ENCODE data around the gene EMP2. TPM values are rescaled to one million over a fixed set of nuclear protein-coding genes. Genes with fewer than 3 reads are reported as not detected.

EMP2 gene
- total RNA-seq, 2 experiments from 2014 or later: not detected

GRCh38 chr16:10572611-10573010 lies 7.8 kb downstream of the EMP2 start:
- CTCF ChIA-PET: no interaction called here

GRCh38 chr16:10571354-10571753 lies 9.0 kb downstream of the EMP2 start:
- TF ChIP-seq CTCF (IDR thresholded peaks at IDR 0.05): no peak
- peaks cover 7% of the 10 kb centered on the region for H3K27me3 Mint-ChIP-seq
- POLR2A ChIA-PET: no interaction called here
- H3K27ac Mint-ChIP-seq: no peak overlapping the region
- no peaks in the 10 kb centered on the region for H3K36me3 Mint-ChIP-seq (ENCODE audit: low read depth)
- intact Hi-C loops (cut with micrococcal nuclease): no loop called here
- CTCF ChIA-PET: no interaction called here
- no peaks in the 10 kb centered on the region for H3K4me1 Mint-ChIP-seq (ENCODE audit: low read depth)
- H3K4me3 Mint-ChIP-seq: no peak overlapping the region
- no peaks in the 10 kb centered on the region for H3K9me3 Mint-ChIP-seq
- DNase-seq (no peak), ATAC-seq (no peak)

More at GRCh38 chr16:10572611-10573010, 7.8 kb downstream of the EMP2 start:
- Mint-ChIP-seq H3K27me3 (peaks cover 8% of the 10 kb centered on the region), H3K36me3 (ENCODE audit: low read depth) (no peaks in the 10 kb centered on the region), H3K27ac (no peak overlapping the region), H3K4me1 (ENCODE audit: low read depth) (no peaks in the 10 kb centered on the region), H3K4me3 (no peak overlapping the region), H3K9me3 (no peaks in the 10 kb centered on the region)
- TF ChIP-seq CTCF (IDR thresholded peaks at IDR 0.05): no peak
- no peak for ATAC-seq
- POLR2A ChIA-PET: no interaction called here
- intact Hi-C loops (cut with micrococcal nuclease): no loop called here
- DNase-seq: no peak

DNA sequence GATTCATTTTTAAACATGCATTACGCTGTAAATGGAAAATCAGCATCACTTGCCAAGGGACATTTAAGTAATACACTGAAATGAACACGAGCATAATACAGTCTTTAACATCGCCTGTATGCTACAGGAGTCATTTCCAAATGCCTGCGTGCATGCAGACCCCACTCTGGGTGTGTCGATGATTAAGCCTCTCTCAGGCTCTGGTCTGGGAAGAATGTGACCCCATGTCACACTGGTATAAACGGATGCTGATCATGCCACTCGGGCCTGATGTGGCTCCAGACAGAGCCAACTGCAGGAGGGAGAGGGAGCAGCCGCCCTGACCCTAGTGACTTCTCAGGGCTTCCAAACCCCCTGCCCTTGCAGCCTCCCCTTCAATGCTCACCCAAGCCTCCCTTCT lies 10.8 kb downstream of the EMP2 start:
- no peaks in the 10 kb centered on the region for H3K36me3 Mint-ChIP-seq (ENCODE audit: low read depth)
- no peak for ATAC-seq
- H3K27ac Mint-ChIP-seq: no peak overlapping the region
- no peak overlapping the region for H3K4me3 Mint-ChIP-seq
- TF ChIP-seq CTCF (IDR thresholded peaks at IDR 0.05): no peak
- ChIA-PET CTCF (no interaction called here), POLR2A (no interaction called here)
- intact Hi-C loops (cut with micrococcal nuclease): no loop called here
- H3K9me3 Mint-ChIP-seq: no peaks in the 10 kb centered on the region
- peaks cover 7% of the 10 kb centered on the region for H3K27me3 Mint-ChIP-seq
- DNase-seq: no peak
- no peaks in the 10 kb centered on the region for H3K4me1 Mint-ChIP-seq (ENCODE audit: low read depth)

GRCh38 chr16:10566613-10567012 lies 13.8 kb downstream of the EMP2 start:
- POLR2A ChIA-PET: no interaction called here
- TF ChIP-seq CTCF (IDR thresholded peaks at IDR 0.05): no peak
- intact Hi-C loops (cut with micrococcal nuclease): no loop called here

DNA sequence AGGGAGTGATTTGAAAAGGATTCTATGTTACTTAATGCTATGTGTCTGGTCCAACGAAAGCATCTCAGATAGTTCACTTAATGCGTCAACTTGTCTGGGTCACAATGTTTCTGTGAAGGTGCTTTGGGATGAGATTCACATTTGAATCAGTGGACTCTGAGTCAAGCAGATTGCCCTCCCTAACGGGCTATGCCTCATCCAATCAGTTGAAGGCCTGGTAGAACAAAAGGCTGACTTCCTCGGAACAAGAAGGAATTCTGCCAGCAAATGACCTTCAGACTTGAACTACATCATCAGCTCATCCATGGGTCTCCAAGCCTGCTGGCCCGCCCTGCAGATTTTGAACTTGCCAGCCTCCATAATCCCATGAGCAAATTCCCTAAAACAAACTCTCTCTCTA lies 15.2 kb downstream of the EMP2 start:
- H3K27ac Mint-ChIP-seq: no peak overlapping the region
- DNase-seq: no peak
- no peaks in the 10 kb centered on the region for H3K36me3 Mint-ChIP-seq (ENCODE audit: low read depth)
- intact Hi-C loops (cut with micrococcal nuclease): no loop called here
- peaks cover 12% of the 10 kb centered on the region for H3K9me3 Mint-ChIP-seq
- peaks cover 9% of the 10 kb centered on the region for H3K27me3 Mint-ChIP-seq
- TF ChIP-seq CTCF (IDR thresholded peaks at IDR 0.05): no peak
- no peaks in the 10 kb centered on the region for H3K4me1 Mint-ChIP-seq (ENCODE audit: low read depth)
- ChIA-PET CTCF (no interaction called here), POLR2A (no interaction called here)
- no peak for ATAC-seq
- H3K4me3 Mint-ChIP-seq: no peak overlapping the region

More at GRCh38 chr16:10566613-10567012, 13.8 kb downstream of the EMP2 start:
- no peak for DNase-seq
- no peaks in the 10 kb centered on the region for H3K4me1 Mint-ChIP-seq (ENCODE audit: low read depth)
- peaks cover 7% of the 10 kb centered on the region for H3K27me3 Mint-ChIP-seq
- H3K4me3 Mint-ChIP-seq: no peak overlapping the region
- no peaks in the 10 kb centered on the region for H3K36me3 Mint-ChIP-seq (ENCODE audit: low read depth)
- no peak overlapping the region for H3K27ac Mint-ChIP-seq
- no peak for ATAC-seq
- peaks cover 10% of the 10 kb centered on the region for H3K9me3 Mint-ChIP-seq
- CTCF ChIA-PET: interaction anchor here (1.2 kb wide), 1 partner anchor 45 kb away, joined by 3 read pairs; no protein-coding TSS in a partner anchor
